WTC11 (cell line): ENCODE results near the gene BMP6. TPM values are rescaled to one million over a fixed set of nuclear protein-coding genes. Genes with fewer than 3 reads are reported as not detected.

Experiments
- ATAC-seq: fragments of 200-7000 bp; cut with Tn5 transposase; 2 replicates; pipeline ENCODE4 v1.10.0; 2021; ENCODE audit warnings: mild to moderate bottlenecking, moderate library complexity
- CTCF ChIA-PET: fragments of 300-600 bp; sonication (Branson Sonifier 250); formaldehyde crosslinking; loops from one replicate; lab custom pipeline; 2021; ENCODE audit warnings: antibody characterized with exemption; lab: Charles Lee
- POLR2A ChIA-PET: fragments of 350-600 bp; sonication (Branson Sonifier 250); formaldehyde crosslinking; loops from one replicate; lab custom pipeline; 2021; ENCODE audit warnings: antibody characterized with exemption; lab: Charles Lee
- DNase-seq: peaks from one replicate; pipeline ENCODE4 v3.0.0; 2021; ENCODE audit warnings: low spot score
- H3K27ac Mint-ChIP-seq: 2 replicates; pipeline ENCODE4 v1.8.0; 2021; ENCODE audit warnings: mixed read lengths
- H3K27me3 Mint-ChIP-seq: 2 replicates; pipeline ENCODE4 v1.8.0; 2021; ENCODE audit warnings: low read depth, mild to moderate bottlenecking, moderate library complexity, mixed read lengths
- H3K36me3 Mint-ChIP-seq: 2 replicates; pipeline ENCODE4 v1.8.0; 2021; ENCODE audit warnings: mixed read lengths
- H3K4me1 Mint-ChIP-seq: 2 replicates; pipeline ENCODE4 v1.8.0; 2022; ENCODE audit warnings: mixed read lengths
- H3K4me3 Mint-ChIP-seq: 2 replicates; pipeline ENCODE4 v1.8.0; 2021; ENCODE audit warnings: mild to moderate bottlenecking, moderate library complexity, mixed read lengths
- H3K9me3 Mint-ChIP-seq: 2 replicates; pipeline ENCODE4 v1.8.0; 2021; ENCODE audit warnings: mixed read lengths
- ATF3 ChIP-seq: sonication (generic); formaldehyde crosslinking; conservative IDR thresholded peaks from 2 replicates; pipeline ENCODE4 v1.8.1; 2022; ENCODE audit warnings: mild to moderate bottlenecking, missing genetic modification reagents
- ATF6 ChIP-seq: sonication (generic); formaldehyde crosslinking; IDR thresholded peaks from 2 replicates; pipeline ENCODE4 v1.8.1; 2023; ENCODE audit warnings: mild to moderate bottlenecking, missing genetic modification reagents
- CTCF ChIP-seq: fragments of 200-600 bp; IDR thresholded peaks from 2 replicates; pipeline ENCODE4 v1.8.0; 2022; ENCODE audit warnings: antibody characterized with exemption
- E2F1 ChIP-seq: sonication (generic); formaldehyde crosslinking; IDR thresholded peaks from 2 replicates; pipeline ENCODE4 v1.8.0; 2022; ENCODE audit warnings: mild to moderate bottlenecking, missing genetic modification reagents
- FOXJ3 ChIP-seq: sonication (generic); formaldehyde crosslinking; IDR thresholded peaks from 2 replicates; pipeline ENCODE4 v1.9.0; 2021; ENCODE audit warnings: missing genetic modification reagents, mild to moderate bottlenecking, borderline replicate concordance
- FOXP4 ChIP-seq: sonication (generic); formaldehyde crosslinking; IDR thresholded peaks from 2 replicates; pipeline ENCODE4 v1.8.0; 2022; ENCODE audit warnings: mild to moderate bottlenecking, missing genetic modification reagents
- HMGXB4 ChIP-seq: sonication (generic); formaldehyde crosslinking; IDR thresholded peaks from 2 replicates; pipeline ENCODE4 v1.8.1; 2023; ENCODE audit warnings: mild to moderate bottlenecking, moderate library complexity, missing genetic modification reagents
- JAZF1 ChIP-seq: fragments of 250-450 bp; sonication (Bioruptor Pico); IDR thresholded peaks from 2 replicates; pipeline ENCODE4 v1.9.0; 2021; ENCODE audit warnings: moderate library complexity, mild to moderate bottlenecking, inconsistent platforms
- MYBL2 ChIP-seq: sonication (generic); formaldehyde crosslinking; IDR thresholded peaks from 2 replicates; pipeline ENCODE4 v1.8.1; 2023; ENCODE audit warnings: mild to moderate bottlenecking, moderate library complexity, missing genetic modification reagents
- NR3C1 ChIP-seq: sonication (generic); formaldehyde crosslinking; conservative IDR thresholded peaks from 2 replicates; pipeline ENCODE4 v1.8.1; 2023; ENCODE audit warnings: low read depth, mild to moderate bottlenecking, missing genetic modification reagents
- PRDM15 ChIP-seq: sonication (generic); formaldehyde crosslinking; IDR thresholded peaks from 2 replicates; pipeline ENCODE4 v1.8.0; 2022; ENCODE audit warnings: missing genetic modification reagents
- PREB ChIP-seq: sonication (generic); formaldehyde crosslinking; IDR thresholded peaks from 2 replicates; pipeline ENCODE4 v1.8.1; 2022; ENCODE audit warnings: mild to moderate bottlenecking, missing genetic modification reagents, moderate library complexity, borderline replicate concordance
- RELA ChIP-seq: sonication (generic); formaldehyde crosslinking; IDR thresholded peaks from 2 replicates; pipeline ENCODE4 v1.8.1; 2022; ENCODE audit warnings: missing genetic modification reagents, mild to moderate bottlenecking, borderline replicate concordance
- SOX15 ChIP-seq: fragments of 250-450 bp; sonication (Bioruptor Pico); IDR thresholded peaks from 2 replicates; pipeline ENCODE4 v1.9.0; 2021; ENCODE audit warnings: mild to moderate bottlenecking
- TCF7 ChIP-seq: sonication (generic); formaldehyde crosslinking; IDR thresholded peaks from 2 replicates; pipeline ENCODE4 v1.8.0; 2022; ENCODE audit warnings: mild to moderate bottlenecking, low read depth, missing genetic modification reagents, moderate library complexity
- ZNF219 ChIP-seq: sonication (generic); formaldehyde crosslinking; IDR thresholded peaks from 2 replicates; pipeline ENCODE4 v1.8.0; 2023; ENCODE audit warnings: missing genetic modification reagents, mild to moderate bottlenecking, borderline replicate concordance
- ZNF396 ChIP-seq: fragments of 250-450 bp; sonication (Bioruptor Pico); IDR thresholded peaks from 2 replicates; pipeline ENCODE4 v1.8.0; 2021; ENCODE audit warnings: mild to moderate bottlenecking, moderate library complexity, borderline replicate concordance
- ZNF671 ChIP-seq: fragments of 250-450 bp; sonication (Bioruptor Pico); IDR thresholded peaks from 2 replicates; pipeline ENCODE4 v1.8.0; 2021; ENCODE audit warnings: mild to moderate bottlenecking
- total RNA-seq: library from RNA; stranded (reverse); gene quantifications from 3 replicates; pipeline ENCODE4 v1.2.3, GENCODE V29; 2021

The BMP6 gene
- total RNA-seq, 1 experiment from 2014 or later, result 1.0 TPM

- TF ChIP-seq E2F1 (no peak), PRDM15 (CRISPR knock-in tag) (no peak), TCF7 (no peak), HMGXB4 (CRISPR knock-in tag) (no peak), FOXJ3 (CRISPR knock-in tag) (no peak)
Observed at GRCh38 chr6:7905416-7905815, 179.5 kb downstream of the BMP6 start (continued).

GRCh38 chr6:7906741-7907140 is 180.8 kb downstream of the BMP6 start:
- CTCF ChIA-PET, result no interaction called here
- POLR2A ChIA-PET, result no interaction called here
- DNase-seq (no peak), ATAC-seq (no peak)
- H3K27ac Mint-ChIP-seq, result no peak overlapping the region; the same call in 1 of the 2 replicates
- H3K27me3 Mint-ChIP-seq, result no peaks in the 10 kb centered on the region; the same call in 1 of the 2 replicates
- no peaks in the 10 kb centered on the region for H3K9me3 Mint-ChIP-seq
- peaks cover 30% of the 10 kb centered on the region for H3K36me3 Mint-ChIP-seq
- peaks cover 9% of the 10 kb centered on the region for H3K4me1 Mint-ChIP-seq
- no peak overlapping the region for H3K4me3 Mint-ChIP-seq
- no peak for TF ChIP-seq ATF3 (CRISPR knock-in tag)
- TF ChIP-seq PREB (CRISPR knock-in tag), result no peak
- TF ChIP-seq ATF6 (CRISPR knock-in tag), result no peak
- TF ChIP-seq FOXP4, result no peak
- TF ChIP-seq ZNF219, result no peak
- no peak for TF ChIP-seq CTCF
- TF ChIP-seq TCF7, result no peak
- no peak for TF ChIP-seq ZNF396 (CRISPR knock-in tag)
- no peak for TF ChIP-seq RELA (CRISPR knock-in tag)
- TF ChIP-seq JAZF1 (CRISPR knock-in tag), result no peak
- no peak for TF ChIP-seq NR3C1
- no peak for TF ChIP-seq SOX15
- TF ChIP-seq MYBL2 (CRISPR knock-in tag), result no peak
- TF ChIP-seq ZNF671 (CRISPR knock-in tag), result no peak
